IPS-NIHi7 (cell line): ENCODE measurements around the gene EBF3.

Experiments
- DNase-seq: peaks from one replicate; pipeline ENCODE4 v3.0.0; 2012; ENCODE audit warnings: mixed read lengths; ENCODE audit errors: extremely low spot score

EBF3 gene

DNA sequence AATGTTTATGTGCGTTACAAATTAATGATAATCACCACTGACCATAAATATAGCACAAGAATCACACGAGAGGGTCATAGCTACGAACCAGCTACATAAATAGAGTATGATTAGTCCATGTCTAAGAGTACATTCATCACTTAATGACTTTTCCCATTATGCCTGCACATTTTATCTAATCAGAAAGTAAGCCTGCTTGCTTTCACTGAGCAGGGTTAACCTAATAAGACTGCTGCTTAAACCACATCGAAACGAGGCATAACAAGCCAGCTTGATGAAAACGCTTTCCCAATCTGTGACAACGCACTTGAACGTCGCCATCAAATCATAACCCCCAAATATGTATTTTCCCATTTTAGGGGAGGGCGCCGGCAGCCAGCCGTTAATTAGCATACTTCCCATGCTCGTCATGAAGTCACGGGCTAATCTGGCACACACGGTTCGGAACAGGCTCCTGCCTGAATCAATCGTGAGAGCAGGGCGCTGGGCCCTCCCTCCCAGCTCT lies 71.5 kb downstream of the EBF3 start:
- no peak for DNase-seq

- DNase-seq, result peak; percentile 40
These were observed 72.3 kb downstream of the EBF3 start for GRCh38 chr10:129891806-129892205.

GRCh38 chr10:129890170-129890569 lies 73.9 kb downstream of the EBF3 start:
- DNase-seq, result no peak

DNA sequence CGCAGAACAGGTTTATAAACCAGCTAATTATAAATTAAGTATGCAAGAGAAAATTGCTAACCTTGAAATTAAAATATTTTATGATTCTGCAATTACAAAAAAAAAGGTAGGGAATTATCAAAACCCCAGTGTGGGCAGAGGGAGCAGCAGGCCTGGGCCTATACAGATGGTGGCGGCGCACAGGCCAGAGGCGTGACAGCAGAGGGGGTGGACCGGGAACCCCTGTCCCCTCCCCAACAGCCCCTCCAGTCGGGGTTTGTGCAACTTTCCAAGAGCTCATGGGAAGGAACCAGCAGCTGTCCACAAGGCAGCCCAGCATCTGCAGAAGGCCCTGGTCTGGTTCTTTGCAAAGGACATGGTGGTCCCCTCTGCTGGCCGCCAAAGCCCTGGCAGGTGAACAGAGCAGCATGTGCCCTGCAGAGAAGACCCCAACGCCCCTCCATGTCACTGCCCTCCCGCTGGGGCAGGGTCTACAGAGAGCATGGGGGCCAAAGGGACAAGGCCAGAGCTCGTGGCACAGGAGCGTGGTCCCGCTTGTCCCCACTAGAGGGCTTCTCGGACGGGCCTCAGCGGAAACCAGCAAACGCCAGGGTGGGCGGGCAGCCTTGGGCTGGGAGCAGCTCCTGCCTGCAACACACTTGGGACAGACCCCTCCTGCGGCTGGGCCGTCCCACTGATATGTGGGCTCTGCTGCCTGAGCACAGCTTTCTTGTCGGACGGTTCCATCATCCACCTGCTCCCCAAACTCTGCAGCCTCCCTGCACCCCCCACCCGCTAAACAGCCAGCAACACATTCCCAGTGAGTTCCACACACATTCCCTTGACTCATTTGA lies 75.1 kb downstream of the EBF3 start:
- peak; percentile 93 for DNase-seq

- no peak for DNase-seq
These were observed 75.9 kb downstream of the EBF3 start for GRCh38 chr10:129887986-129888783.

DNA sequence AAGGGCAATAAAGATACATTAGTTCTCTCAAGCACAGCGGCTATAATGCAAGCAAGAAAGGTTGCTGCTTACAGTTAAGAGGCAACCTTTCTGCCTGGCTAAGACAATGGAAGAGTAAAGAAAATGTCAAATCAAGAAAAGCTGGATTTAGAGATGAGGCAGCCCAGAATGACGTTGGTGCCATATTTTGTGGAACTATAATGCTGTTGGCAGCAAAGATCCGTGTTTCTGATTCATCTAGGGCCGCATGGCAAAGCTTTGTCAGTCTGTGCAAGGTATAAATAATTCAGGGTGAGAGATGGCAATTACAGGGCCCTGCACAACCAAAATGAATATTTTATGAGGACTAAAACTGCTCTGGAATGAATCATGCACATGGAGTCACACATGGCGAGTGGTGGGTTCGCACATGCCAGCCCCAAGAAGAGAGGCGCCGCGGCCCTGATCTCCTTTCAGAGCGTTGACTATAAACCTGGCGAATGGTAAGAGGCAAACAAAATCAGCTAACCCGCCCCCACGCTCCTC lies 76.6 kb downstream of the EBF3 start:
- no peak for DNase-seq

- no peak for DNase-seq
These were observed 77.8 kb downstream of the EBF3 start for GRCh38 chr10:129886263-129886662.

DNA sequence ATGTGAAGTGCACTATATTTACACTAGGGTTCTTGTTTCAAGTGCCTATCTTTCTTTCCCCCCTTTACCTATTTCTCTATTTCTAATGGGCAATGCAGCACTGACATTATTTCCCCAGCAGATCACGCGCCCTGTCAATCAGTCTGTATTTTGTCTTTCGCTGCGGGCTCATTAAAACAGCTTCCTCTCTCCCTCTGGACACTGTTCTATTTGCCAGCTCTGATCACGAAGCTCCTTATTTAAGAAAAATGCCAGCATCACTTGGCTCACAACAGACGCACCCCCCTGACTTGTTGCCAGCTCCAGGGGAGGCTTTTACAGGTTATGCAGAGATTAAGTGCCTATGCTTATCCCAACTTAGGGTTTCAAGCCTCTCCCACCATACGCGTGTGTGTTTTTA lies 78.5 kb downstream of the EBF3 start:
- DNase-seq, result no peak

- DNase-seq, result no peak
These were observed 79.5 kb downstream of the EBF3 start for GRCh38 chr10:129884398-129885078.

- DNase-seq, result no peak
These were observed 80.3 kb downstream of the EBF3 start for GRCh38 chr10:129883626-129884397.

GRCh38 chr10:129883029-129883428 lies 81.0 kb downstream of the EBF3 start:
- no peak for DNase-seq

- no peak for DNase-seq
These were observed 81.6 kb downstream of the EBF3 start for GRCh38 chr10:129882291-129883010.

DNA sequence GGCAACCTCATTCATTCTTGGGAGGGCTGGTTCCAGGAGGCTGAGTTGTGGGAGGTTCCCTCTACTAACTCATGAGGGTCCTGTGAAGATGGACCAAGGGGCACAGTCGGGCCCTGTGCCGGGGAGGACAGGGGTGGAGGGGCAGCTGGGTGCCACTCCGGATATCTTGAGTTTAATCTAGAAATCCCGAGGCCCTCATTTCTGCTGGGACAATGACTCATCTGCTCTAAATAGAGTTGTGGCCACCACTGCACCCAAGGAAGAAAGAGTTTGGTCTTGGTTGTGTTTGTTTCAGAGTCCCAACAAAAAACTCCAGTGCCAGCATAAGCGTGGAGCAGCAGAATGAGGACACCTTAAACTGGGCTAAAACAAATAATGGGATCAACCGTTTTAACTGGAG lies 82.4 kb downstream of the EBF3 start:
- DNase-seq, result no peak

DNA sequence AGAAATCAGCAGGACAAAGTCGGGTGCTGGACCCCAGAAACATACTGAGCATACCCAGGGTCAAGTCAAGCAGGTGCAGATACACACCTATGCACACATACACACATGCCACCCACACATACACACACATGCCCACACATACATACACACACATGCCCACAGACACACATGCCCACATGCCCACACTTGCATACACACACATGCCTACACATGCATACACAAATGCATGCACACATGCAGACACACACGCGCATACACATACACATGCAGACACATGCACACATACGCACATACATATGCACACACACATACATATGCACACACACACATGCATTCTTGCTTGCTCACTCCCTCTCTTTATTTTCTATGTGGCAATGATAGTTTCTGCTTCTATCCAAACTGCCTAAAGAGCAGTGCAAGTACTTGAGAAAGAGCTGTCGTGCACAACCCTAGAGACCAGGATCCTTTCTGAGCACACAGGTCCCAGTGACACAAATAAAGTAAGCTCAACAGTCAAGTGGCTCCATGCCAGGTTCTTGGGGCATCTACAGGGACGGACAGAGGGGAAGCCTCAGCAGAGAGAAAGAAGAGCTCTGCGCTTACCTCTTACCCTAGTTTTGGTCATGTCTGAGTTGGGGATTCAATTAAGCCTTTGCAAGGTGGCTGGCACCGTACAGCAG lies 83.7 kb downstream of the EBF3 start:
- no peak for DNase-seq

DNA sequence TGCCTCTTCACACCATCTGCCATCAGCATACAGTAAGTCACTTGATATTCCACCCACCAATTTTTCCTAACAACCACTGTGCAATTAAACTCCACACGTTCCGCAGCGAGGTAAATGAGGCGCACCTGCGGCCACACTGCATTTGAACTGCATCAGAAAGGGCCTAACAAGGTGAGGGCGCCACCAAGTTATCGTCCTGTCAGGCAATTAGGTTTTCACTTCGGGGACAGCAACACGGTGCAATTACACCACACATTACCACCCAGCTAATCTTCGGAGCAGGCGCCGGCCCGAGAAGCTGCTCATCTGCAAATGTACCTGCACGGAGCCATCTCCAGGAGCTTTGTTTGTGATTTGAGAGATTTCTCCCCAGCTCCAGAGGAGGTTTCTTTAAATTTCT lies 84.4 kb downstream of the EBF3 start:
- DNase-seq, result no peak

- no peak for DNase-seq
These were observed 85.2 kb downstream of the EBF3 start for GRCh38 chr10:129878835-129879234.

- DNase-seq, result peak; percentile 67
These were observed 86.2 kb downstream of the EBF3 start for GRCh38 chr10:129877773-129878371.

GRCh38 chr10:129876838-129877237 lies 87.2 kb downstream of the EBF3 start:
- DNase-seq, result no peak

- DNase-seq, result no peak
These were observed 87.9 kb downstream of the EBF3 start for GRCh38 chr10:129875993-129876726.
